ENCODE data around the gene TERT. TPM values are rescaled to one million over a fixed set of nuclear protein-coding genes. Genes with fewer than 3 reads are reported as not detected.

TERT gene
- total RNA-seq, 2 experiments from 2014 or later = 0.55 to 0.84 TPM

DNA sequence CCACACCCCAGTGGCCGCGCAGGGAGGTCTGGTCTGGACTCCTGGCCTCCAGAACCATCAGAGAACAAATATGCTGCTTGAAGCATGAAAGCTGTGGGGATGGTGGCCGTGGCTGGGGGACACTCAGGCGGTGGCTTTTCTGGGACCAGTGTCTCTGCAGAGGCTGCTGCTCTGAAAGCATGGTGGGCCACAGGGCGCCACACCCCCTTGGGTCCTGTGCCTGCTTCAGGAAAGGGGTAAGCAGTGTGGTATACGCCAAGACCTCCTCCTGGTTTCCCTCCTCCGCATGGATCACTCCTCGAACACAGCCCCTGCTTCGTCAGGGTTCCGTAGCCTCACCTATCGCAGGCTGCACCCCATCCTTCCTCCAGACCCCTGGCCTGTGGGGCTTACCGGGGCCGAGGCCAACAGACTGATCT is 19.7 kb upstream of the TERT start:
- Mint-ChIP-seq H3K9me3 (peaks cover 6% of the 10 kb centered on the region), H3K27ac (peak overlapping the region; percentile 95), H3K4me1 (ENCODE audit: low read depth) (peaks cover 75% of the 10 kb centered on the region), H3K36me3 (ENCODE audit: low read depth) (peaks cover 39% of the 10 kb centered on the region), H3K4me3 (peak overlapping the region; percentile 81), H3K27me3 (no peaks in the 10 kb centered on the region)
- Histone ChIP-seq H3K27ac (ENCODE audit: low read depth in 1 of 2, low read length in 2 of 2) (no peak overlapping the region), H3K27me3 (ENCODE audit: control insufficient read depth in 1 of 2, insufficient read depth in 2 of 2, low read length in 2 of 2) (no peaks in the 10 kb centered on the region), H3K9me3 (ENCODE audit: control insufficient read depth in 1 of 2, insufficient read depth in 1 of 2, low read length in 2 of 2) (peaks cover 4 to 13% of the 10 kb centered on the region in 2 experiments), H3K4me1 (ENCODE audit: insufficient read depth, low read length) (peaks cover 62% of the 10 kb centered on the region), H3K4me3 (ENCODE audit: low read length) (no peak overlapping the region), H3K36me3 (ENCODE audit: insufficient read depth, low read length) (peaks cover 16% of the 10 kb centered on the region)
- DNase-seq (peak in 1 of 14 experiments; percentile 12), ATAC-seq (ENCODE audit: poor library complexity) (no peak)
- TF ChIP-seq, protein P1, sequence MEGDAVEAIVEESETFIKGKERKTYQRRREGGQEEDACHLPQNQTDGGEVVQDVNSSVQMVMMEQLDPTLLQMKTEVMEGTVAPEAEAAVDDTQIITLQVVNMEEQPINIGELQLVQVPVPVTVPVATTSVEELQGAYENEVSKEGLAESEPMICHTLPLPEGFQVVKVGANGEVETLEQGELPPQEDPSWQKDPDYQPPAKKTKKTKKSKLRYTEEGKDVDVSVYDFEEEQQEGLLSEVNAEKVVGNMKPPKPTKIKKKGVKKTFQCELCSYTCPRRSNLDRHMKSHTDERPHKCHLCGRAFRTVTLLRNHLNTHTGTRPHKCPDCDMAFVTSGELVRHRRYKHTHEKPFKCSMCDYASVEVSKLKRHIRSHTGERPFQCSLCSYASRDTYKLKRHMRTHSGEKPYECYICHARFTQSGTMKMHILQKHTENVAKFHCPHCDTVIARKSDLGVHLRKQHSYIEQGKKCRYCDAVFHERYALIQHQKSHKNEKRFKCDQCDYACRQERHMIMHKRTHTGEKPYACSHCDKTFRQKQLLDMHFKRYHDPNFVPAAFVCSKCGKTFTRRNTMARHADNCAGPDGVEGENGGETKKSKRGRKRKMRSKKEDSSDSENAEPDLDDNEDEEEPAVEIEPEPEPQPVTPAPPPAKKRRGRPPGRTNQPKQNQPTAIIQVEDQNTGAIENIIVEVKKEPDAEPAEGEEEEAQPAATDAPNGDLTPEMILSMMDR (IDR thresholded peaks at IDR 0.05) = no peak
- intact Hi-C loops (cut with DNase I, micrococcal nuclease) = loop anchor here in 1 of 2 experiments (2.0 to 10.0 kb wide), 2 partner anchors 20 to 60 kb away; partner anchors contain the start of gene TERT
- POLR2A ChIA-PET = interaction anchor here (1.2 to 4.5 kb wide), 4 partner anchors 9 to 59 kb away, joined by 4 to 44 read pairs (median 24); partner anchors contain the start of genes CLPTM1L and TERT
- CTCF ChIA-PET = no interaction called here

DNA sequence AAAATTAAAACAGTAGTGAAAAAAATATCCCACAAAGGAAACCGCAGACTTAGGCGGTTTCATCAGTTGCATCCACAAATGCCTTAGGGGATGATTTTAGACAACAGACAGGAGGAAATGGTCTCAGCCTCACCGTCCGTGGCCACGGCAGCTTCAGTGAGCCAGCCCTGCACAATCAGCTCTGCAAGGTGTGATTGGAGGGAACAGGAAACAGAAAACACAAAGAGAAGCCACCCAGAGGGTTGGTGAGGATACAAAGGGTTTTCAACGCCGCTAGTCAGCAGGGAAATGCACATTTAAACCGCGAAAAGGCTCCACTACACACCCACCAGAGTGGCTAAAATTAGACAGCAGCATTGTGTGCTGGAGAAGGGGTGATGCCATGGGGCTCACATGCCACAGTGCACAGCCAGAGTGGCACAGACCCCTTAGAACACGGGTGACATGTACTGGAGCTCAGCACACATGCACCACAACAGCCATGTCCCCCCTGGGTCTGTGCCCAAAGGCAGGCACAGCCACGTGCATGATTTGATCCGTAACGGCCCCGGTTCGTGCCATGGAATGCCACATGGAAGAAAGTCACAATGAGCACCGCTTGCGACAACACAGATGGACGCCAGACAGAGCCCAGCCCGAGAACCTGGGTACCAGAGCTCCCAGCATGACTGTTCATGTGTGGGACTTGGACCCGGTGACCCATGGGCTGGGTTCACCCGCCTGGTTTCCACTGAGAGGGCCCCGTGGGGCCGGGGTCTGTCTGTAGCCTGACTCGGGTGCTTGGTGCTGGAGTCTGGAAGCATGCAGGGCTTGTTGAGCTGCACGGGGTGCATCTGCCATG is 18.3 kb upstream of the TERT start:
- Histone ChIP-seq H3K4me3 (ENCODE audit: low read length) (peak overlapping the region; percentile 35), H3K36me3 (ENCODE audit: insufficient read depth, low read length) (peaks cover 5% of the 10 kb centered on the region), H3K27me3 (ENCODE audit: control insufficient read depth in 1 of 2, insufficient read depth in 2 of 2, low read length in 2 of 2) (no peaks in the 10 kb centered on the region), H3K27ac (ENCODE audit: low read depth in 1 of 2, low read length in 2 of 2) (peak overlapping the region in 1 of 2 donors; percentile 9), H3K4me1 (ENCODE audit: insufficient read depth, low read length) (peaks cover 62% of the 10 kb centered on the region), H3K9me3 (ENCODE audit: control insufficient read depth in 1 of 2, insufficient read depth in 1 of 2, low read length in 2 of 2) (peaks cover 4 to 13% of the 10 kb centered on the region in 2 experiments)
- no peaks in the 10 kb centered on the region for H3K27me3 Mint-ChIP-seq
- H3K4me3 Mint-ChIP-seq = peak overlapping the region; percentile 82
- TF ChIP-seq, protein P1 (IDR thresholded peaks at IDR 0.05) = no peak
- peak overlapping the region; percentile 95 for H3K27ac Mint-ChIP-seq
- ATAC-seq (ENCODE audit: poor library complexity) (peak; percentile 37), DNase-seq (peak in 11 of 14 experiments; percentile 23 to 74 (median 39))
- H3K36me3 Mint-ChIP-seq (ENCODE audit: low read depth) = peaks cover 25% of the 10 kb centered on the region
- intact Hi-C loops (cut with DNase I, micrococcal nuclease) = loop anchor here (2.0 to 10.0 kb wide), 2 partner anchors 14 to 58 kb away; no protein-coding TSS in a partner anchor
- H3K4me1 Mint-ChIP-seq (ENCODE audit: low read depth) = peaks cover 84% of the 10 kb centered on the region
- ChIA-PET POLR2A (interaction anchor here (0.5 to 4.5 kb wide), 8 partner anchors 11 to 108 kb away, joined by 3 to 44 read pairs (median 4); partner anchors contain the start of genes CLPTM1L and TERT), CTCF (no interaction called here)
- H3K9me3 Mint-ChIP-seq = peaks cover 6% of the 10 kb centered on the region

DNA sequence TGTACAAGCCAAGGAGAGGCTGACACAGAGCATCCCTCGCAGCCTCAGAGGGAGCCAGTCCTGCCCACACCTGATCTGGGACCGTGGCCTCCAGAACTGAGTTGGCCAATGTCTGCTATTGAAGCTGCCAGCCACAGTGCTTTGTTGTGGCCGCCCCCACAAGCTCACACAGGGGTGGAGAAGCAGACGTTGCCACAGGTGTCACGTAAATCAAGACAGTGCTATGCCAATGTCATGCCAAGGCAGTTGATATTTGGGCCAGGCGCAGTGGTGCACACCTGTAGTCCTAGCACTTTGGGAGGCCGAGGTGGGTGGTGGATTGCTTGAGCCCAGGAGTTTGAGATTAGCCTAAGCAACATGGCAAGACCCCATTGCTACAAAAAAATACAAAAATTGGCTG is 17.3 kb upstream of the TERT start:
- peaks cover 16% of the 10 kb centered on the region for H3K36me3 Mint-ChIP-seq (ENCODE audit: low read depth)
- ATAC-seq (ENCODE audit: poor library complexity) (peak; percentile 15), DNase-seq (peak in 12 of 14 experiments; percentile 18 to 82 (median 45))
- CTCF ChIA-PET = no interaction called here
- no peak overlapping the region for H3K27ac ChIP-seq (ENCODE audit: low read depth in 1 of 2, low read length in 2 of 2)
- peaks cover 59% of the 10 kb centered on the region for H3K4me1 ChIP-seq (ENCODE audit: insufficient read depth, low read length)
- no peaks in the 10 kb centered on the region for H3K27me3 ChIP-seq (ENCODE audit: control insufficient read depth in 1 of 2, insufficient read depth in 2 of 2, low read length in 2 of 2)
- no peaks in the 10 kb centered on the region for H3K27me3 Mint-ChIP-seq
- H3K9me3 ChIP-seq (ENCODE audit: control insufficient read depth in 1 of 2, insufficient read depth in 1 of 2, low read length in 2 of 2) = peaks cover 4 to 13% of the 10 kb centered on the region in 2 experiments
- no peaks in the 10 kb centered on the region for H3K36me3 ChIP-seq (ENCODE audit: insufficient read depth, low read length)
- H3K4me3 Mint-ChIP-seq = peak overlapping the region; percentile 52
- POLR2A ChIA-PET = interaction anchor here (1.0 to 4.5 kb wide), 6 partner anchors 10 to 97 kb away, joined by 3 to 44 read pairs (median 4); partner anchors contain the start of genes CLPTM1L and TERT
- H3K9me3 Mint-ChIP-seq = peaks cover 6% of the 10 kb centered on the region
- H3K27ac Mint-ChIP-seq = peak overlapping the region; percentile 95
- TF ChIP-seq, protein P1 (IDR thresholded peaks at IDR 0.05) = no peak
- peaks cover 81% of the 10 kb centered on the region for H3K4me1 Mint-ChIP-seq (ENCODE audit: low read depth)
- H3K4me3 ChIP-seq (ENCODE audit: low read length) = no peak overlapping the region
- intact Hi-C loops (cut with DNase I, micrococcal nuclease) = loop anchor here (2.0 to 10.0 kb wide), 2 partner anchors 13 to 57 kb away; no protein-coding TSS in a partner anchor

Data from CD4-positive, alpha-beta T cell (primary cell).